ENCODE results near the gene CRTC2. TPM values are rescaled to one million over a fixed set of nuclear protein-coding genes. Genes with fewer than 3 reads are reported as not detected.

CRTC2 gene
- total and polyA plus RNA-seq, 9 of the 15 experiments (the other 6 are each of a cell fraction or from before 2014, with no cell fraction given), result 2.7 to 26.4 (median 10.2) TPM

DNA sequence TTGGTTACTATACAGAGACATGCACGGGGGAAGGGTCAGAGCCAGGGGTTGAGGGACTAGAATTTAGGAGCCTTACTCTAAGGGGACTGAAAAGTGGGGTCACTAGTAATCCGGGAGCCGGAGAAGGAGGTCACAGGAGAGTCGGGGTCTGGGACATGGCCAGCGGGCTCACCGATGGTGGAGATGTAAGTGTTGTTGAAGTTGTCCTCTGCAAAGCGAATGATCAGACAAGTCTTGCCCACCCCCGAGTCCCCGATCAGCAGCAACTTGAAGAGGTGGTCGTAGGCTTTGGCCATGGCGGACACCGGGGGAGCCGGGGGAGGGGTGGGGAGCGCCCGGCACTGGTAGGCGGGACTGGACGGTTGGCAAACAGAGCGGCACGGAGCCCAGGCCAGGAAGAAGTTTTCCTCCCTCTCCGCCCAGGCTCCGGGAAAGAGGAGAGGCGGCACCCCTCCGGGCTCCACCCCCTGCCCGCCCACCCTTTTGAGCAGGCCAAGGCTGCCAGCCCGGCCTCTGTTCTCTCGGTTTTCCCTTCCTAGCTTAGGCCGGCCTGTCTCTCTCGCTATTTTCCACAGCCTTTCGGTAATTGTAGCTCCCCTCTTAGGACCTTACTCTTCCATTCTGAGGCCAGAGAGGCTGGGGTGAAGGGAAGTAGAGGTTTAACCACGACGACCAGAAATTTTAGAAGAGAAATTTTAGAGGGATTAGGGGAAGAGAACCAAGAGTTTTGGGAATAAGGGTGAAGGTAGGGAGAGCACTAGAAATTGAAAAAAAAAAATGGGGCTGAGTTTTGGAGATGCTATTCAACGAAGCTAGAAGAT lies 27.7 kb upstream of the CRTC2 start, which contains the start of gene RAB13 (continued):
- TF ChIP-seq, protein P1, sequence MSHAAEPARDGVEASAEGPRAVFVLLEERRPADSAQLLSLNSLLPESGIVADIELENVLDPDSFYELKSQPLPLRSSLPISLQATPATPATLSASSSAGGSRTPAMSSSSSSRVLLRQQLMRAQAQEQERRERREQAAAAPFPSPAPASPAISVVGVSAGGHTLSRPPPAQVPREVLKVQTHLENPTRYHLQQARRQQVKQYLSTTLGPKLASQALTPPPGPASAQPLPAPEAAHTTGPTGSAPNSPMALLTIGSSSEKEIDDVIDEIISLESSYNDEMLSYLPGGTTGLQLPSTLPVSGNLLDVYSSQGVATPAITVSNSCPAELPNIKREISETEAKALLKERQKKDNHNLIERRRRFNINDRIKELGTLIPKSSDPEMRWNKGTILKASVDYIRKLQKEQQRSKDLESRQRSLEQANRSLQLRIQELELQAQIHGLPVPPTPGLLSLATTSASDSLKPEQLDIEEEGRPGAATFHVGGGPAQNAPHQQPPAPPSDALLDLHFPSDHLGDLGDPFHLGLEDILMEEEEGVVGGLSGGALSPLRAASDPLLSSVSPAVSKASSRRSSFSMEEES (CRISPR knock-in tag; IDR thresholded peaks at IDR 0.05), result no peak
- TF ChIP-seq TAF9B (IDR thresholded peaks at IDR 0.05; ENCODE audit: partially characterized antibody) (no peak), ZNF274 (IDR thresholded peaks at IDR 0.05; ENCODE audit: borderline replicate concordance, low read depth, low read length) (no peak), ZNF3 (CRISPR knock-in tag; IDR thresholded peaks at IDR 0.05) (no peak), FOXJ2 (tag; IDR thresholded peaks at IDR 0.05) (no peak), MTA2 (IDR thresholded peaks at IDR 0.05; ENCODE audit: low read depth) (no peak), JUND (IDR thresholded peaks at IDR 0.05; ENCODE audit: borderline replicate concordance, low read depth, low read length) (no peak), JUND (tag; IDR thresholded peaks at IDR 0.05; ENCODE audit: borderline replicate concordance, low read depth, low read length) (no peak)

Data from K562 (cell line).